CD4-positive, alpha-beta T cell (primary cell): Measurements from ENCODE around the gene LRRFIP2. TPM values are rescaled to one million over a fixed set of nuclear protein-coding genes. Genes with fewer than 3 reads are reported as not detected.
"Not testable (repeated sequence)": the region's sequence is repeated elsewhere in the genome, so short reads cannot be mapped to it uniquely, and the experiment has no call there.

Experiments
- ATAC-seq: fragments of 200-7000 bp; cut with Tn5 transposase; one replicate; pipeline ENCODE4 v1.10.0; 2022; ENCODE audit warnings: mild to moderate bottlenecking; ENCODE audit not compliant: poor library complexity
- CTCF ChIA-PET: fragments of 350-600 bp; sonication (Branson Sonifier 250); formaldehyde crosslinking; loops from one replicate; lab custom pipeline; 2021; ENCODE audit warnings: antibody characterized with exemption, inconsistent platforms; lab: Charles Lee
- POLR2A ChIA-PET: fragments of 350-600 bp; sonication (Branson Sonifier 250); formaldehyde crosslinking; loops from one replicate; lab custom pipeline; 2021; ENCODE audit warnings: antibody characterized with exemption, inconsistent platforms; lab: Charles Lee
- DNase-seq, 14 experiments: peaks; one replicate each; pipeline ENCODE4 v3.0.0-alpha.2; 2013 to 2020; ENCODE audit warnings: mixed read lengths in 2 of 14
- H3K27ac ChIP-seq, 2 donors: one replicate each; pipeline versions ENCODE4 v1.5.1 to v1.7.0; 2013; ENCODE audit warnings: low read length in 2 of 2, low read depth in 1 of 2, mild to moderate bottlenecking in 1 of 2
- H3K27me3 ChIP-seq, 2 experiments: 1 replicate in 1 of 2; 2 replicates in 1 of 2; pipeline versions ENCODE4 v1.6.1 to v1.7.0; 2013; ENCODE audit warnings: low read length in 2 of 2, control low read depth in 1 of 2, mild to moderate bottlenecking in 1 of 2, moderate library complexity in 1 of 2; ENCODE audit not compliant: insufficient read depth in 2 of 2, control insufficient read depth in 1 of 2
- H3K36me3 ChIP-seq: one replicate; pipeline ENCODE4 v1.6.1; 2013; ENCODE audit warnings: low read length, control low read depth; ENCODE audit not compliant: insufficient read depth
- H3K4me1 ChIP-seq: one replicate; pipeline ENCODE4 v1.6.1; 2013; ENCODE audit warnings: low read length, control low read depth; ENCODE audit not compliant: insufficient read depth
- H3K4me3 ChIP-seq: one replicate; pipeline ENCODE4 v1.5.1; 2013; ENCODE audit warnings: mild to moderate bottlenecking, low read length, moderate library complexity
- H3K9me3 ChIP-seq, 2 experiments: 1 replicate in 1 of 2; 2 replicates in 1 of 2; pipeline versions ENCODE4 v1.6.1 to v1.7.0; 2013; ENCODE audit warnings: low read length in 2 of 2, mild to moderate bottlenecking in 2 of 2, control low read depth in 1 of 2, moderate library complexity in 1 of 2; ENCODE audit not compliant: control insufficient read depth in 1 of 2, insufficient read depth in 1 of 2
- H3K27ac Mint-ChIP-seq: one replicate; pipeline ENCODE4 v1.8.0; 2020; ENCODE audit warnings: mixed read lengths
- H3K27me3 Mint-ChIP-seq: one replicate; pipeline ENCODE4 v1.8.0; 2021; ENCODE audit warnings: mixed read lengths
- H3K36me3 Mint-ChIP-seq: one replicate; pipeline ENCODE4 v1.8.0; 2021; ENCODE audit warnings: low read depth, mixed read lengths
- H3K4me1 Mint-ChIP-seq: one replicate; pipeline ENCODE4 v1.8.0; 2021; ENCODE audit warnings: low read depth, mixed read lengths
- H3K4me3 Mint-ChIP-seq: one replicate; pipeline ENCODE4 v1.8.0; 2020; ENCODE audit warnings: mild to moderate bottlenecking, mixed read lengths
- H3K9me3 Mint-ChIP-seq: one replicate; pipeline ENCODE4 v1.8.0; 2020; ENCODE audit warnings: mixed read lengths
- CTCF ChIP-seq: fragments of 200-600 bp; IDR thresholded peaks from one replicate; pipeline ENCODE4 v1.8.0; 2022; ENCODE audit warnings: antibody characterized with exemption, mild to moderate bottlenecking
- intact Hi-C, 2 experiments: fragments of 100-400 bp; cut with DNase I in 1 of 2; cut with micrococcal nuclease in 1 of 2; formaldehyde crosslinking; loops; one replicate each; pipeline versions ENCODE4 v1.15.1 to v1.9.0; 2023 to 2025; cut with DNase I, micrococcal nuclease
- total RNA-seq, 174 experiments: library from RNA in 2 of 174; stranded (reverse) in 2 of 174; gene quantifications; one replicate each; pipeline ENCODE4 v1.2.3 and lab custom pipeline; 2021 to 2026

Gene LRRFIP2
- total RNA-seq, 2 experiments from 2014 or later: 34.2 to 34.8 TPM

- no peaks in the 10 kb centered on the region for H3K4me1 Mint-ChIP-seq
- ChIA-PET POLR2A (no interaction called here), CTCF (no interaction called here)
- H3K27ac Mint-ChIP-seq: peak overlapping the region; percentile 43
- no peak for ATAC-seq
- H3K27me3 Mint-ChIP-seq: no peaks in the 10 kb centered on the region
- Histone ChIP-seq H3K4me1 (no peaks in the 10 kb centered on the region), H3K9me3 (no peaks in the 10 kb centered on the region), H3K27me3 (no peaks in the 10 kb centered on the region), H3K36me3 (peaks cover 63% of the 10 kb centered on the region), H3K4me3 (no peak overlapping the region), H3K27ac (no peak overlapping the region)
- DNase-seq: no peak
- peaks cover 77% of the 10 kb centered on the region for H3K36me3 Mint-ChIP-seq
- no peak for TF ChIP-seq CTCF
- no peak overlapping the region for H3K4me3 Mint-ChIP-seq
- intact Hi-C loops: no loop called here
- H3K9me3 Mint-ChIP-seq: no peaks in the 10 kb centered on the region
These were observed 117.6 kb downstream of the LRRFIP2 start for GRCh38 chr3:37056826-37057225.

GRCh38 chr3:37055077-37055476 is 119.3 kb downstream of the LRRFIP2 start:
- H3K27me3 Mint-ChIP-seq, H3K9me3 ChIP-seq, H3K4me3 ChIP-seq, intact Hi-C loops, H3K4me1 Mint-ChIP-seq, H3K4me3 Mint-ChIP-seq, CTCF ChIA-PET, H3K27ac ChIP-seq, H3K9me3 Mint-ChIP-seq, H3K27me3 ChIP-seq, DNase-seq, ATAC-seq, H3K4me1 ChIP-seq: not testable (repeated sequence)
- H3K36me3 ChIP-seq: peaks cover 69% of the 10 kb centered on the region
- H3K36me3 Mint-ChIP-seq: peaks cover 81% of the 10 kb centered on the region
- H3K27ac Mint-ChIP-seq: peak overlapping the region; percentile 10
- POLR2A ChIA-PET: interaction anchor here (1.3 kb wide), 1 partner anchor 62 kb away, joined by 4 read pairs; the partner anchor contains the start of genes EPM2AIP1 and MLH1

GRCh38 chr3:37054370-37054769 is 120.0 kb downstream of the LRRFIP2 start:
- Histone ChIP-seq H3K27me3 (no peaks in the 10 kb centered on the region), H3K27ac (no peak overlapping the region), H3K9me3 (no peaks in the 10 kb centered on the region), H3K4me3 (no peak overlapping the region), H3K4me1 (no peaks in the 10 kb centered on the region), H3K36me3 (peaks cover 71% of the 10 kb centered on the region)
- no peak for ATAC-seq
- ChIA-PET POLR2A (interaction anchor here (1.3 kb wide), 1 partner anchor 61 kb away, joined by 4 read pairs; the partner anchor contains the start of genes EPM2AIP1 and MLH1), CTCF (no interaction called here)
- H3K9me3 Mint-ChIP-seq: no peaks in the 10 kb centered on the region
- no peak for TF ChIP-seq CTCF
- no peaks in the 10 kb centered on the region for H3K4me1 Mint-ChIP-seq
- no peaks in the 10 kb centered on the region for H3K27me3 Mint-ChIP-seq
- intact Hi-C loops: no loop called here
- peak overlapping the region; percentile 10 for H3K27ac Mint-ChIP-seq
- no peak overlapping the region for H3K4me3 Mint-ChIP-seq
- H3K36me3 Mint-ChIP-seq: peaks cover 88% of the 10 kb centered on the region
- no peak for DNase-seq

GRCh38 chr3:37053753-37054152 is 120.6 kb downstream of the LRRFIP2 start:
- Histone ChIP-seq H3K27ac (no peak overlapping the region), H3K9me3 (no peaks in the 10 kb centered on the region), H3K27me3 (no peaks in the 10 kb centered on the region), H3K4me1 (no peaks in the 10 kb centered on the region), H3K4me3 (no peak overlapping the region), H3K36me3 (peaks cover 72% of the 10 kb centered on the region)
- POLR2A ChIA-PET: no interaction called here
- Mint-ChIP-seq H3K4me1 (no peaks in the 10 kb centered on the region), H3K4me3 (no peak overlapping the region), H3K36me3 (peaks cover 91% of the 10 kb centered on the region), H3K9me3 (no peaks in the 10 kb centered on the region), H3K27me3 (no peaks in the 10 kb centered on the region), H3K27ac (no peak overlapping the region)
- no peak for ATAC-seq
- CTCF ChIA-PET: no interaction called here
- no peak for TF ChIP-seq CTCF
- intact Hi-C loops: no loop called here
- no peak for DNase-seq
